Cardiac fibroblast (primary cell): ENCODE measurements around the gene SPAG7.

ENCODE experiments used
- DNase-seq, 2 donors: peaks; one replicate each; pipeline versions ENCODE4 v3.0.0 to v3.0.0-alpha.2; 2010; ENCODE audit warnings: low read depth in 2 of 2
- H3K4me3 ChIP-seq, 2 donors: replicated peaks in 1 of 2; 1 replicate in 1 of 2; 2 replicates in 1 of 2; pipeline ENCODE4 v1.5.1; 2011; ENCODE audit warnings: low read depth in 2 of 2, low read length in 2 of 2, mild to moderate bottlenecking in 2 of 2, moderate library complexity in 1 of 2
- CTCF ChIP-seq: IDR thresholded peaks from one replicate; pipeline ENCODE4 v1.5.1; 2011; ENCODE audit warnings: low read depth, mild to moderate bottlenecking, low read length, inconsistent platforms

Gene SPAG7

GRCh38 chr17:4969047-4969550 lies 1.5 kb upstream of the SPAG7 start:
- TF ChIP-seq CTCF, result no peak
- peak overlapping the region; percentile 68 to 71 for H3K4me3 ChIP-seq
- DNase-seq, result peak; percentile 90 to 95

- DNase-seq, result no peak
- no peak for TF ChIP-seq CTCF
- H3K4me3 ChIP-seq, result peak overlapping the region; percentile 68 to 71
Measured at GRCh38 chr17:4968486-4969046, 949 bp upstream of the SPAG7 start.

- H3K4me3 ChIP-seq, result peak overlapping the region; percentile 68 to 71
Measured at GRCh38 chr17:4966844-4967538, 626 bp downstream of the SPAG7 start.

GRCh38 chr17:4965311-4965986 lies 2.2 kb downstream of the SPAG7 start:
- no peak for TF ChIP-seq CTCF
- DNase-seq, result no peak
- no peak overlapping the region for H3K4me3 ChIP-seq

More at GRCh38 chr17:4966844-4967538, 626 bp downstream of the SPAG7 start:
- DNase-seq, result peak; percentile 100
- TF ChIP-seq CTCF, result no peak

GRCh38 chr17:4960279-4960922 lies 7.2 kb downstream of the SPAG7 start:
- no peak for DNase-seq
- TF ChIP-seq CTCF, result no peak
- no peak overlapping the region for H3K4me3 ChIP-seq

- no peak overlapping the region for H3K4me3 ChIP-seq
- no peak for DNase-seq
- no peak for TF ChIP-seq CTCF
Measured at GRCh38 chr17:4959261-4959965, 8.2 kb downstream of the SPAG7 start.
